GM23338 (cell line): ENCODE measurements around the gene EPPIN. TPM values are rescaled to one million over a fixed set of nuclear protein-coding genes. Genes with fewer than 3 reads are reported as not detected.
A peak's percentile ranks its signal among the peaks of the same experiment; 100 is the strongest.

Experiments
- ATAC-seq: fragments of 200-7000 bp; cut with Tn5 transposase; 3 replicates; pipeline ENCODE4 v1.9.1; 2020
- DNase-seq: peaks from one replicate; pipeline ENCODE4 v3.0.0-alpha.2; 2015; ENCODE audit warnings: low spot score
- H2AFZ ChIP-seq: fragments of 200-600 bp; sonication (generic); 2 replicates; pipeline ENCODE4 v1.8.0; 2016; ENCODE audit warnings: antibody characterized with exemption, mild to moderate bottlenecking, moderate library complexity
- H3F3A ChIP-seq: fragments of 200-600 bp; sonication (generic); replicated peaks from 2 replicates; pipeline ENCODE4 v1.8.0; 2017; ENCODE audit warnings: antibody characterized with exemption, mixed run types, low read depth
- H3K27ac ChIP-seq: fragments of 200-600 bp; sonication (generic); 2 replicates; pipeline ENCODE4 v1.6.1; 2016; ENCODE audit warnings: low read depth
- H3K27me3 ChIP-seq: fragments of 200-600 bp; sonication (generic); 2 replicates; pipeline ENCODE4 v1.8.0; 2016; ENCODE audit warnings: mild to moderate bottlenecking, mixed run types, moderate library complexity; ENCODE audit not compliant: insufficient read depth
- H3K36me3 ChIP-seq: fragments of 200-600 bp; sonication (generic); 2 replicates; pipeline ENCODE4 v1.8.0; 2016; ENCODE audit warnings: mild to moderate bottlenecking; ENCODE audit not compliant: insufficient read depth
- H3K4me1 ChIP-seq: fragments of 200-600 bp; sonication (generic); 2 replicates; pipeline ENCODE4 v1.8.0; 2016; ENCODE audit warnings: mild to moderate bottlenecking, moderate library complexity; ENCODE audit not compliant: insufficient read depth
- H3K4me2 ChIP-seq: fragments of 200-600 bp; sonication (generic); 2 replicates; pipeline ENCODE4 v1.7.1; 2017; ENCODE audit warnings: mixed run types
- H3K4me3 ChIP-seq: fragments of 200-600 bp; sonication (generic); 2 replicates; pipeline ENCODE4 v1.6.1; 2016; ENCODE audit warnings: mixed run types
- H3K79me2 ChIP-seq: fragments of 200-600 bp; sonication (generic); replicated peaks from 2 replicates; pipeline ENCODE4 v1.8.0; 2017; ENCODE audit warnings: mild to moderate bottlenecking; ENCODE audit not compliant: insufficient read depth
- H3K9me2 ChIP-seq: fragments of 200-600 bp; sonication (generic); 2 replicates; pipeline ENCODE4 v1.8.0; 2017; ENCODE audit not compliant: insufficient read depth
- H4K20me1 ChIP-seq: fragments of 200-600 bp; sonication (generic); replicated peaks from 2 replicates; pipeline ENCODE4 v1.8.0; 2017; ENCODE audit warnings: mild to moderate bottlenecking; ENCODE audit not compliant: insufficient read depth
- H3K27ac Mint-ChIP-seq: 2 replicates; pipeline ENCODE4 v1.8.0; 2020; ENCODE audit warnings: inconsistent platforms, mild to moderate bottlenecking, moderate library complexity, mixed read lengths
- H3K27me3 Mint-ChIP-seq: 3 replicates; pipeline ENCODE4 v1.8.0; 2022; ENCODE audit warnings: low read depth, mild to moderate bottlenecking, moderate library complexity, mixed read lengths, inconsistent platforms; ENCODE audit not compliant: insufficient read depth, poor library complexity
- H3K36me3 Mint-ChIP-seq: 3 replicates; pipeline ENCODE4 v1.8.0; 2021; ENCODE audit warnings: low read depth, mild to moderate bottlenecking, inconsistent platforms, moderate library complexity, mixed read lengths
- H3K4me1 Mint-ChIP-seq: 3 replicates; pipeline ENCODE4 v1.8.0; 2020; ENCODE audit warnings: mild to moderate bottlenecking, inconsistent platforms, mixed read lengths
- H3K4me3 Mint-ChIP-seq: 3 replicates; pipeline ENCODE4 v1.8.0; 2021; ENCODE audit warnings: moderate library complexity, mild to moderate bottlenecking, inconsistent platforms, mixed read lengths
- H3K9me3 Mint-ChIP-seq: 3 replicates; pipeline ENCODE4 v1.8.0; 2020; ENCODE audit warnings: moderate library complexity, mild to moderate bottlenecking, inconsistent platforms, mixed read lengths
- CTCF ChIP-seq, 2 experiments: fragments of 200-600 bp in 1 of 2; sonication (generic) in 1 of 2; conservative IDR thresholded peaks; 2 replicates each; pipeline versions ENCODE4 v1.5.1 to v1.6.1; 2016 to 2017; ENCODE audit warnings: antibody characterized with exemption in 2 of 2, low read depth in 2 of 2, mild to moderate bottlenecking in 2 of 2, moderate library complexity in 1 of 2
- EZH2 ChIP-seq: fragments of 200-600 bp; sonication (generic); IDR thresholded peaks from one replicate; pipeline ENCODE4 v1.8.0; 2017; ENCODE audit warnings: antibody characterized with exemption, mild to moderate bottlenecking, low read depth; ENCODE audit not compliant: unreplicated experiment
- EZH2phosphoT487 ChIP-seq: fragments of 200-600 bp; sonication (generic); IDR thresholded peaks from one replicate; pipeline ENCODE4 v1.8.1; 2018; ENCODE audit warnings: antibody characterized with exemption; ENCODE audit not compliant: unreplicated experiment
- JUNB ChIP-seq: IDR thresholded peaks from one replicate; pipeline ENCODE4 v1.6.1; 2016; ENCODE audit warnings: antibody characterized with exemption; ENCODE audit not compliant: unreplicated experiment
- NANOG ChIP-seq: IDR thresholded peaks from 2 replicates; pipeline ENCODE4 v1.6.1; 2016; ENCODE audit warnings: antibody characterized with exemption, borderline replicate concordance
- REST ChIP-seq: IDR thresholded peaks from one replicate; pipeline ENCODE4 v1.6.1; 2018; ENCODE audit warnings: antibody characterized with exemption; ENCODE audit not compliant: unreplicated experiment
- STAT1 ChIP-seq: IDR thresholded peaks from one replicate; pipeline ENCODE4 v1.6.1; 2016; ENCODE audit warnings: antibody characterized with exemption; ENCODE audit not compliant: unreplicated experiment
- ZNF114 ChIP-seq: fragments of 250-450 bp; sonication (Bioruptor Pico); IDR thresholded peaks from 2 replicates; pipeline ENCODE4 v1.5.0; 2020; ENCODE audit warnings: mild to moderate bottlenecking, moderate library complexity
- ZNF462 ChIP-seq: fragments of 250-450 bp; sonication (Bioruptor Pico); IDR thresholded peaks from 2 replicates; pipeline ENCODE4 v1.5.0; 2020; ENCODE audit warnings: mild to moderate bottlenecking, moderate library complexity
- polyA plus RNA-seq: library from polyadenylated mRNA; unstranded; fragments of >200 nt; fragmentation: Nextera tagmentation; extraction: Ambion mirVana; gene quantifications from 2 replicates; pipeline ENCODE4 v1.2.1, GENCODE V29; 2016
- total RNA-seq: library from RNA; depleted of rRNA; stranded (reverse); fragments of >200 nt; shearing (Covaris generic); gene quantifications from 2 replicates; pipeline ENCODE4 v1.2.3, GENCODE V29; 2014

The EPPIN gene
- total and polyA plus RNA-seq, 2 experiments from 2014 or later = 0.78 TPM; not detected in 1

GRCh38 chr20:45548410-45548809 is 1.2 kb upstream of the EPPIN start (continued):
- no peak for TF ChIP-seq CTCF (conservative IDR thresholded peaks at IDR 0.05; ENCODE audit: low read depth in 2 of 2)
- TF ChIP-seq JUNB = no peak
- TF ChIP-seq REST = no peak

- H3F3A ChIP-seq = no peaks in the 10 kb centered on the region
- ATAC-seq = peak; percentile 94
- H4K20me1 ChIP-seq = no peaks in the 10 kb centered on the region
- H3K9me2 ChIP-seq = peaks cover 9% of the 10 kb centered on the region; the same call in 1 of the 2 replicates
- no peaks in the 10 kb centered on the region for H3K79me2 ChIP-seq
- 0 out of 2 replicates have a peak overlapping the region, but pooled peaks have one; percentile 39 for H2AFZ ChIP-seq
- Mint-ChIP-seq H3K27ac (peak overlapping the region; percentile 70), H3K27me3 (peaks cover 1% of the 10 kb centered on the region), H3K4me1 (peaks cover 8% of the 10 kb centered on the region; the same call in 2 of the 3 replicates), H3K4me3 (no peak overlapping the region), H3K9me3 (no peaks in the 10 kb centered on the region; the same call in 2 of the 3 replicates), H3K36me3 (no peaks in the 10 kb centered on the region; the same call in 2 of the 3 replicates)
- no peak overlapping the region for H3K27ac ChIP-seq
- H3K4me3 ChIP-seq = no peak overlapping the region
- TF ChIP-seq CTCF (conservative IDR thresholded peaks at IDR 0.05; ENCODE audit: low read depth in 2 of 2) (peak; percentile 72 to 73), ZNF462 (CRISPR knock-in tag) (no peak), NANOG (no peak), EZH2phosphoT487 (no peak), EZH2 (no peak), STAT1 (no peak), ZNF114 (no peak)
- peak; percentile 82 for DNase-seq
- H3K4me2 ChIP-seq = no peak overlapping the region
- H3K4me1 ChIP-seq = no peaks in the 10 kb centered on the region
- no peaks in the 10 kb centered on the region for H3K36me3 ChIP-seq
- H3K27me3 ChIP-seq = no peaks in the 10 kb centered on the region
Measured at GRCh38 chr20:45545754-45546453, 1.3 kb downstream of the EPPIN start.
